ENCODE results near the gene ATP2A2. TPM values are rescaled to one million over a fixed set of nuclear protein-coding genes. Genes with fewer than 3 reads are reported as not detected.
A peak's percentile ranks its signal among the peaks of the same experiment; 100 is the strongest.

Gene ATP2A2
- total and polyA plus RNA-seq, 4 donors = 20.9 to 198 (median 67.6) TPM

DNA sequence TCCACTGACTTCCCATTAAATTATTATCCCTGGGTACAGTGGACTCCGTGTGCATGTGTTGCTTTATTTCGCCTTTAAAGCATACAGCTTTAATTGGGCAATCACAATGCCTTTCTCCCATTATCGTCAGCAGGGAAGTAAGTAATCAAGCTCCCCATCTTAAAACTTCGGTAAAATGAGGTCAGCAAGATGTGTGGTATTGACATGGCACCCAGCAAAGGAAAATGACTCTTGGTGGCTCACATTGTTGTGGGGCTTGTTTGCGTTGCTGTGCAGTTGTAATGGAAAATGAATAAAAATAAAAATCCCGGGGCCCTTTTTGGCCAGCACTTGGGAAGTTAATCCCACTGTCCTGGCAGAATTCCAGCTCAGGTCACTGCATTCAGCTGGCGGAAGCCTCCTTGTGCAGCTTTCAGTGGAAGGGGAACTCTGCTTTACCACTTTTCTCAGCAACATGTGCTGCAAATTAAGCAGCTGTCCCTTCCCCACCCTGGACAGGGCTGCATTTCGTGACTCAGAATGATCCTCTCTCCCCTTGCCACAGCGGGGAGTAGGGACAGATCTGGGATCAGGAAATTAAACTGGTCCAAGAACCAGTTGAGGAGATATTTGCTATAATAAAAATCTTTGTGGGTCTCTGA, 13.9 kb upstream of the ATP2A2 start:
- H3K27ac ChIP-seq (ENCODE audit: low read depth in 1 of 2, low read length in 2 of 2) = no peak overlapping the region

DNA sequence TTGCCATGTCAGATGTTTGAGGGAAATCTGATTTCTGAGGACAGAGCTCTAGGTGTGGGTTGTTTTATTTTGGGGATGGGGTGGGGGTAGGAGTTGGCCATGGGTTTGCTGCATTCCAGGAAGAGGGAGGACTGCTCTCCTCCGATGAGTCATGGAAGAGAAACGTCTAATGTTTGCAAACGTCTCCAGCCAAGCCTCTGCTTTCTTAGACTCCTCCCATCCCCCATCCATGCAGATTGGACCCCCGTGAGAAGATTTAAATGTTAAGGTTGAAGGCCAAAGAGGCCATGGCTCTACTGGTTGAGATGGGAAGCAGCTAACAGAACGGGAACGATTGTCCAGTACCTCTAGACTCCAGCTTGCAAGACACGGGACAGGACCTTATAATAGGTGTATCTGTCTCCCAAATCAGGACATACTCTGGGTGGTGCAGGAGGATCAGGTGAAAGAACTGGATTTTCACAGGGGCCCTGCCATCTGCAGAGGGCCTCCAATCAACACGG, 11.4 kb upstream of the ATP2A2 start:
- no peak for DNase-seq (ENCODE audit: low spot score)
- no peaks in the 10 kb centered on the region for H3K36me3 ChIP-seq (ENCODE audit: control insufficient read depth in 4 of 4, insufficient read depth in 3 of 4, low read depth in 1 of 4, low read length in 3 of 4)
- peak overlapping the region in 1 of 2 donors; percentile 6 for H3K27ac ChIP-seq (ENCODE audit: low read depth in 1 of 2, low read length in 2 of 2)
- 74% methylated on average over 8 of the region's 8 CpGs for WGBS
- H3K9ac ChIP-seq (ENCODE audit: low read depth in 1 of 2, low read length in 2 of 2) = no peak overlapping the region
- H3K4me3 ChIP-seq (ENCODE audit: low read depth in 1 of 3, low read length in 3 of 3) = no peak overlapping the region
- peaks cover 0 to 12% (median 9%) of the 10 kb centered on the region in 4 donors for H3K4me1 ChIP-seq (ENCODE audit: control insufficient read depth in 4 of 4, insufficient read depth in 4 of 4, low read length in 3 of 4)
- H3K27me3 ChIP-seq (ENCODE audit: control insufficient read depth in 4 of 4, insufficient read depth in 4 of 4, low read length in 3 of 4) = no peaks in the 10 kb centered on the region
- TF ChIP-seq MAX (IDR thresholded peaks at IDR 0.05) (no peak), GABPA (IDR thresholded peaks at IDR 0.05 in 1 of 2, conservative IDR thresholded peaks at IDR 0.05 in 1 of 2) (no peak), NR2F2 (IDR thresholded peaks at IDR 0.05) (no peak), RXRA (IDR thresholded peaks at IDR 0.05) (no peak), HNF4G (IDR thresholded peaks at IDR 0.05) (no peak), EGR1 (IDR thresholded peaks at IDR 0.05; ENCODE audit: low read depth in 2 of 2) (no peak), HNF4A (conservative IDR thresholded peaks at IDR 0.05) (no peak), TAF1 (conservative IDR thresholded peaks at IDR 0.05) (no peak), YY1 (IDR thresholded peaks at IDR 0.05) (no peak), SP1 (IDR thresholded peaks at IDR 0.05) (no peak), FOXA2 (IDR thresholded peaks at IDR 0.05) (no peak), RAD21 (IDR thresholded peaks at IDR 0.05) (no peak)
- TF ChIP-seq, protein P1, sequence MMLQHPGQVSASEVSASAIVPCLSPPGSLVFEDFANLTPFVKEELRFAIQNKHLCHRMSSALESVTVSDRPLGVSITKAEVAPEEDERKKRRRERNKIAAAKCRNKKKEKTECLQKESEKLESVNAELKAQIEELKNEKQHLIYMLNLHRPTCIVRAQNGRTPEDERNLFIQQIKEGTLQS (IDR thresholded peaks at IDR 0.05) = no peak
- TF ChIP-seq, protein P2, sequence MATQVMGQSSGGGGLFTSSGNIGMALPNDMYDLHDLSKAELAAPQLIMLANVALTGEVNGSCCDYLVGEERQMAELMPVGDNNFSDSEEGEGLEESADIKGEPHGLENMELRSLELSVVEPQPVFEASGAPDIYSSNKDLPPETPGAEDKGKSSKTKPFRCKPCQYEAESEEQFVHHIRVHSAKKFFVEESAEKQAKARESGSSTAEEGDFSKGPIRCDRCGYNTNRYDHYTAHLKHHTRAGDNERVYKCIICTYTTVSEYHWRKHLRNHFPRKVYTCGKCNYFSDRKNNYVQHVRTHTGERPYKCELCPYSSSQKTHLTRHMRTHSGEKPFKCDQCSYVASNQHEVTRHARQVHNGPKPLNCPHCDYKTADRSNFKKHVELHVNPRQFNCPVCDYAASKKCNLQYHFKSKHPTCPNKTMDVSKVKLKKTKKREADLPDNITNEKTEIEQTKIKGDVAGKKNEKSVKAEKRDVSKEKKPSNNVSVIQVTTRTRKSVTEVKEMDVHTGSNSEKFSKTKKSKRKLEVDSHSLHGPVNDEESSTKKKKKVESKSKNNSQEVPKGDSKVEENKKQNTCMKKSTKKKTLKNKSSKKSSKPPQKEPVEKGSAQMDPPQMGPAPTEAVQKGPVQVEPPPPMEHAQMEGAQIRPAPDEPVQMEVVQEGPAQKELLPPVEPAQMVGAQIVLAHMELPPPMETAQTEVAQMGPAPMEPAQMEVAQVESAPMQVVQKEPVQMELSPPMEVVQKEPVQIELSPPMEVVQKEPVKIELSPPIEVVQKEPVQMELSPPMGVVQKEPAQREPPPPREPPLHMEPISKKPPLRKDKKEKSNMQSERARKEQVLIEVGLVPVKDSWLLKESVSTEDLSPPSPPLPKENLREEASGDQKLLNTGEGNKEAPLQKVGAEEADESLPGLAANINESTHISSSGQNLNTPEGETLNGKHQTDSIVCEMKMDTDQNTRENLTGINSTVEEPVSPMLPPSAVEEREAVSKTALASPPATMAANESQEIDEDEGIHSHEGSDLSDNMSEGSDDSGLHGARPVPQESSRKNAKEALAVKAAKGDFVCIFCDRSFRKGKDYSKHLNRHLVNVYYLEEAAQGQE (IDR thresholded peaks at IDR 0.05) = no peak
- no peaks in the 10 kb centered on the region for H3K9me3 ChIP-seq (ENCODE audit: control insufficient read depth in 4 of 4, low read length in 3 of 4)

More for the DNA sequence above, 13.9 kb upstream of the ATP2A2 start:
- no peaks in the 10 kb centered on the region for H3K36me3 ChIP-seq (ENCODE audit: control insufficient read depth in 4 of 4, insufficient read depth in 3 of 4, low read depth in 1 of 4, low read length in 3 of 4)
- H3K9me3 ChIP-seq (ENCODE audit: control insufficient read depth in 4 of 4, low read length in 3 of 4) = no peaks in the 10 kb centered on the region
- no peak overlapping the region for H3K9ac ChIP-seq (ENCODE audit: low read depth in 1 of 2, low read length in 2 of 2)
- H3K27me3 ChIP-seq (ENCODE audit: control insufficient read depth in 4 of 4, insufficient read depth in 4 of 4, low read length in 3 of 4) = no peaks in the 10 kb centered on the region
- H3K4me1 ChIP-seq (ENCODE audit: control insufficient read depth in 4 of 4, insufficient read depth in 4 of 4, low read length in 3 of 4) = peaks cover 0 to 12% (median 9%) of the 10 kb centered on the region in 4 donors
- DNase-seq (ENCODE audit: low spot score) = no peak
- 66% methylated on average over 9 of the region's 9 CpGs for WGBS
- H3K4me3 ChIP-seq (ENCODE audit: low read depth in 1 of 3, low read length in 3 of 3) = no peak overlapping the region
- no peak for TF ChIP-seq EGR1 (IDR thresholded peaks at IDR 0.05; ENCODE audit: low read depth in 2 of 2)
- TF ChIP-seq FOXA1 (IDR thresholded peaks at IDR 0.05) = no peak
- TF ChIP-seq, protein P1 (IDR thresholded peaks at IDR 0.05) = no peak
- peak; percentile 12 for TF ChIP-seq NR2F2 (IDR thresholded peaks at IDR 0.05)

Measured in liver (tissue), 9 donors.